B cell (primary cell): ENCODE measurements around the gene SGCA.

ENCODE experiments used
- EZH2 ChIP-seq: IDR thresholded peaks from 2 replicates; pipeline ENCODE4 v1.6.1; 2012; ENCODE audit warnings: borderline replicate concordance, low read depth, mild to moderate bottlenecking, moderate library complexity, low read length; ENCODE audit not compliant: insufficient read depth, poor library complexity, severe bottlenecking
- TF ChIP-seq, protein P1 (sequence below): fragments of 200-600 bp; IDR thresholded peaks from one replicate; pipeline ENCODE4 v1.8.0; 2022; ENCODE audit warnings: antibody characterized with exemption, mild to moderate bottlenecking

DNA sequence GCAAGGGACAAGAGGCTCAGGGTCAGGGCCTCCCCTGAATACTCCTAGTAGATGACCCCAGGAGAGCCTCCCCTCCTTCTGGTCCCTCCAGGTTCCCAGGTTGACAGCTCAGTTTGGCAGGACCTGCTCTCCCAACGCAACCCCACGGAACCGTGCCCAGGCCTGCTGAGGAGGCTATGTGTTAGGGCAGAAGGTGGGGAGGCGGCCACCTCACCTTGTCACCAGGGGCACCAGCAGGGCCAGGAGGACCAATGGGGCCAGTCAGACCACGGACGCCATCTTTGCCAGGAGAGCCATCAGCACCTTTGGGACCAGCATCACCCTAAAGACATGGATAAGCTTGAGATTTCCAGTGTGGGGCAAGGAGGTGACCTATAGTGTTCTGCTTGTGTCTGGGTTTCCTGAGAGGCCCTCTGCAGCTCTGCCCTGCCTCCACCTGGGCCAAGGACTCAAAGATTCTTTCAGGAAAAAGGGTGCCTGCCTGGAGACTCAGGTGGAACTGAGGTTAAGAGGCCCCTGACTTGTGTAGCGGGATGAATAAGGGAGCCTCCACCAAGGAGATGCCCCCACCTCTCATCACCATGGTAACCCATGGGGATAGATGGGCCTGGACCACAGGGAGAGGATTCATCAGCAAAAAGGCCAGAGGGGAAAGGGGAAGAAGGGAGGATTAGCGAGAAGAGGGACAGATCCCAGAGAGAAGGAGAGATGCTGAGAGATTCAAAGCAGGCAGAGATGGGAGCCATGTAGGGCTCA is 25.0 kb downstream of the SGCA start:
- TF ChIP-seq, protein P1, sequence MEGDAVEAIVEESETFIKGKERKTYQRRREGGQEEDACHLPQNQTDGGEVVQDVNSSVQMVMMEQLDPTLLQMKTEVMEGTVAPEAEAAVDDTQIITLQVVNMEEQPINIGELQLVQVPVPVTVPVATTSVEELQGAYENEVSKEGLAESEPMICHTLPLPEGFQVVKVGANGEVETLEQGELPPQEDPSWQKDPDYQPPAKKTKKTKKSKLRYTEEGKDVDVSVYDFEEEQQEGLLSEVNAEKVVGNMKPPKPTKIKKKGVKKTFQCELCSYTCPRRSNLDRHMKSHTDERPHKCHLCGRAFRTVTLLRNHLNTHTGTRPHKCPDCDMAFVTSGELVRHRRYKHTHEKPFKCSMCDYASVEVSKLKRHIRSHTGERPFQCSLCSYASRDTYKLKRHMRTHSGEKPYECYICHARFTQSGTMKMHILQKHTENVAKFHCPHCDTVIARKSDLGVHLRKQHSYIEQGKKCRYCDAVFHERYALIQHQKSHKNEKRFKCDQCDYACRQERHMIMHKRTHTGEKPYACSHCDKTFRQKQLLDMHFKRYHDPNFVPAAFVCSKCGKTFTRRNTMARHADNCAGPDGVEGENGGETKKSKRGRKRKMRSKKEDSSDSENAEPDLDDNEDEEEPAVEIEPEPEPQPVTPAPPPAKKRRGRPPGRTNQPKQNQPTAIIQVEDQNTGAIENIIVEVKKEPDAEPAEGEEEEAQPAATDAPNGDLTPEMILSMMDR: no peak
- no peak for TF ChIP-seq EZH2
